OCI-LY3 (cell line): ENCODE measurements around the gene C5orf34.
"Not testable (repeated sequence)": the region's sequence is repeated elsewhere in the genome, so short reads cannot be mapped to it uniquely, and the experiment has no call there.

Source experiments
- H2AFZ ChIP-seq: fragments of 200-600, 300-600 bp; shearing (Covaris generic); 2 replicates; pipeline ENCODE4 v1.6.0; 2014; ENCODE audit warnings: antibody characterized with exemption, low read depth, low read length
- H3K27ac ChIP-seq: fragments of 200-600, 300-600 bp; sonication (generic); 2 replicates; pipeline ENCODE4 v1.5.1; 2014; ENCODE audit warnings: mild to moderate bottlenecking, low read length, moderate library complexity, mixed read lengths
- H3K27me3 ChIP-seq: fragments of 200-600, 300-600 bp; sonication (generic); 2 replicates; pipeline ENCODE4 v1.6.1; 2014; ENCODE audit warnings: low read depth, low read length, mixed read lengths
- H3K36me3 ChIP-seq: fragments of 200-600, 300-600 bp; sonication (generic); replicated peaks from 2 replicates; pipeline ENCODE3; 2014; ENCODE audit warnings: low read depth, low read length, mixed read lengths
- H3K4me1 ChIP-seq: fragments of 300-600, 200-600 bp; sonication (generic); 2 replicates; pipeline ENCODE4 v1.6.1; 2014; ENCODE audit warnings: low read length, mixed read lengths
- H3K4me2 ChIP-seq: fragments of 200-600, 300-600 bp; sonication (generic); 2 replicates; pipeline ENCODE4 v1.6.1; 2014; ENCODE audit warnings: low read length, mixed read lengths
- H3K4me3 ChIP-seq: fragments of 300-600, 200-600 bp; sonication (generic); 2 replicates; pipeline ENCODE4 v1.5.1; 2014; ENCODE audit warnings: antibody characterized with exemption, mild to moderate bottlenecking, low read length, moderate library complexity
- H3K79me2 ChIP-seq: fragments of 300-600, 200-600 bp; shearing (Covaris generic); 2 replicates; pipeline ENCODE4 v1.6.1; 2014; ENCODE audit warnings: mild to moderate bottlenecking, low read length, mixed read lengths
- H3K9ac ChIP-seq: fragments of 300-600, 200-600 bp; shearing (Covaris generic); 2 replicates; pipeline ENCODE4 v1.6.0; 2014; ENCODE audit warnings: mild to moderate bottlenecking, low read length, moderate library complexity
- H3K9me3 ChIP-seq: fragments of 200-600, 300-600 bp; shearing (Covaris generic); 2 replicates; pipeline ENCODE4 v1.6.1; 2014; ENCODE audit warnings: low read length, mixed read lengths; ENCODE audit not compliant: insufficient read depth
- H4K20me1 ChIP-seq: fragments of 200-600, 300-600 bp; sonication (generic); 2 replicates; pipeline ENCODE4 v1.6.1; 2016; ENCODE audit warnings: low read length, mixed read lengths; ENCODE audit not compliant: insufficient read depth
- EZH2phosphoT487 ChIP-seq: fragments of 200-600 bp; shearing (Covaris generic); IDR thresholded peaks from 2 replicates; pipeline ENCODE4 v1.6.1; 2018; ENCODE audit warnings: antibody characterized with exemption, mixed run types, low read depth
- TF ChIP-seq, protein P1 (sequence below): fragments of 200-600, 300-600 bp; sonication (generic); IDR thresholded peaks from 2 replicates; pipeline ENCODE4 v1.5.1; 2014; ENCODE audit warnings: antibody characterized with exemption, low read length, low read depth

Gene C5orf34

DNA sequence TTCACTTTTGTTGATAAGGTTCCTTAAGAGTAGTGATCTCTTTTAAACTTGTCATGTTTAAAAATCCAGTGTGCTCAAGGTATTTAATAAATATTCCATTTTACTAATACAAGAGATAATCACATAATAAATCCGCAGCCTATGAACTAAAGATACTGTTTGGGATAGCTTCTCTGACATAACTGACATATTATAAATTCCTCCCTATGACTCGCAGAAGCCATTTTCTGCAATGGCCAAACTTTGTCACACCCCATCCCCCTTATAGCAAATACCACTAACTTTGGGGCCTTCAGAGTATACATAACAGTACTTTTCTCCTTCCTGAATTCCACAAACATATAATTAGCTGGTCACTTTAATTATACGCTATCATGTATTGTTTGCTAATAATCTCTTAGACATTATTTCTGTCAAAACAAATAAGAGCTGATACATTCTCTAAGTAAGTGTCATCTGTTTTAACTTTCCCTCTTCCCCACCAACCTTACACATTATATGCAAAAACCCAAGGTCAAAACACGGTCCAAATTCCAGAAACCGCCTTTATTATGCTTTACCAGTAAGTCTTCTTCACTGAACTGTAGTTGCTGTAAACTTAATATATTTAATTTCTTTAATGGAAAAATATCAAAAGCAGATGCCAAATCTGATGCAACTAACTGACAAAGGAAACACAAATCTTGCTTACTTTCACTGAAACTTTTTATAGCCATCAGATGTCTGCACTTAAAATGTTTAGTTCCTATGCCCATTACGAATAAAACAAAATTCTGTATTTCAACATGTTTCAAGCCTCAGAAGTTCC is 32.3 kb downstream of the C5orf34 start:
- H3K27ac ChIP-seq = peak overlapping the region; percentile 82
- no peaks in the 10 kb centered on the region for H3K36me3 ChIP-seq
- peaks cover 22% of the 10 kb centered on the region for H3K79me2 ChIP-seq
- H3K4me2 ChIP-seq = peak overlapping the region; percentile 95
- no peaks in the 10 kb centered on the region for H3K27me3 ChIP-seq
- peak overlapping the region; percentile 83 for H3K9ac ChIP-seq
- no peak for TF ChIP-seq EZH2phosphoT487
- TF ChIP-seq, protein P1, sequence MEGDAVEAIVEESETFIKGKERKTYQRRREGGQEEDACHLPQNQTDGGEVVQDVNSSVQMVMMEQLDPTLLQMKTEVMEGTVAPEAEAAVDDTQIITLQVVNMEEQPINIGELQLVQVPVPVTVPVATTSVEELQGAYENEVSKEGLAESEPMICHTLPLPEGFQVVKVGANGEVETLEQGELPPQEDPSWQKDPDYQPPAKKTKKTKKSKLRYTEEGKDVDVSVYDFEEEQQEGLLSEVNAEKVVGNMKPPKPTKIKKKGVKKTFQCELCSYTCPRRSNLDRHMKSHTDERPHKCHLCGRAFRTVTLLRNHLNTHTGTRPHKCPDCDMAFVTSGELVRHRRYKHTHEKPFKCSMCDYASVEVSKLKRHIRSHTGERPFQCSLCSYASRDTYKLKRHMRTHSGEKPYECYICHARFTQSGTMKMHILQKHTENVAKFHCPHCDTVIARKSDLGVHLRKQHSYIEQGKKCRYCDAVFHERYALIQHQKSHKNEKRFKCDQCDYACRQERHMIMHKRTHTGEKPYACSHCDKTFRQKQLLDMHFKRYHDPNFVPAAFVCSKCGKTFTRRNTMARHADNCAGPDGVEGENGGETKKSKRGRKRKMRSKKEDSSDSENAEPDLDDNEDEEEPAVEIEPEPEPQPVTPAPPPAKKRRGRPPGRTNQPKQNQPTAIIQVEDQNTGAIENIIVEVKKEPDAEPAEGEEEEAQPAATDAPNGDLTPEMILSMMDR = no peak
- H3K4me1 ChIP-seq = peaks cover 13% of the 10 kb centered on the region
- no peaks in the 10 kb centered on the region for H3K9me3 ChIP-seq
- peak overlapping the region; percentile 97 for H3K4me3 ChIP-seq
- H4K20me1 ChIP-seq = no peaks in the 10 kb centered on the region
- peak overlapping the region; percentile 90; the same call in 1 of the 2 replicates for H2AFZ ChIP-seq

DNA sequence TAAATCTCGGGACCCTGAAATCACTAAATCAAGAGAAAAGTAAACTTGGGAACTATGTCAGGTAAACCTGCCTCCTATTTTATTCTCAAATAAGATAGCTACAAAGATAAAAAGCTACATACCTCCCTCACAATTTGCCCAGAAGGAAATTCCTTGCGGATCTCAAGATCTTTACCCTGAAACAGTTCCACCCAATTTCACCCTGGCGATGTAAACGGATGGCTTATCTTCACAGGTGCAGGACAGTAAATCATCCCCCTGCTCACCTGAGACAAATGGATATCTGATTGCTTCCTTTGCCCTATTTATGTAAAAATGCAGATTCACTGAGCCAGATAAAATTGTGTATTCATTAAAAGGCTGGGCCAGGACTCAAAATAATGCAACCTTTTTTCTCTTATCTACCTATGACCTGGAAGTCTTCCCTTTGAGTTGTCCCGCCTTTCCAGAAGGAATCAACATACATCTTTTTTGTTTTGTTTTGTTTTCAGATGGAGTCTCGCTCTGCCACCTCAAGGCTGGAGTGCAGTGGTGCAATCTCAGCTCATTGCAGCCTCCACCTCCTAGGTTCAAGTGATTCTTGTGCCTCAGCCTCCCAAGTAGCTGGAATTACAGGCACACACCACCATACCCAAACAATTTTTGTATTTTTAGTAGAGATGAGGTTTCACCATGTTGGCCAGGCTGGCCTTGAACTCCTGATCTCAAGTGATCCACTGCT is 45.1 kb downstream of the C5orf34 start:
- Histone ChIP-seq H2AFZ (no peak overlapping the region), H3K9ac (no peak overlapping the region), H4K20me1 (no peaks in the 10 kb centered on the region), H3K4me1 (no peaks in the 10 kb centered on the region), H3K79me2 (no peaks in the 10 kb centered on the region), H3K27me3 (no peaks in the 10 kb centered on the region), H3K27ac (no peak overlapping the region), H3K4me3 (no peak overlapping the region), H3K36me3 (peaks cover 8% of the 10 kb centered on the region), H3K9me3 (no peaks in the 10 kb centered on the region; the same call in 1 of the 2 replicates), H3K4me2 (no peak overlapping the region)
- TF ChIP-seq, protein P1 = no peak
- no peak for TF ChIP-seq EZH2phosphoT487

DNA sequence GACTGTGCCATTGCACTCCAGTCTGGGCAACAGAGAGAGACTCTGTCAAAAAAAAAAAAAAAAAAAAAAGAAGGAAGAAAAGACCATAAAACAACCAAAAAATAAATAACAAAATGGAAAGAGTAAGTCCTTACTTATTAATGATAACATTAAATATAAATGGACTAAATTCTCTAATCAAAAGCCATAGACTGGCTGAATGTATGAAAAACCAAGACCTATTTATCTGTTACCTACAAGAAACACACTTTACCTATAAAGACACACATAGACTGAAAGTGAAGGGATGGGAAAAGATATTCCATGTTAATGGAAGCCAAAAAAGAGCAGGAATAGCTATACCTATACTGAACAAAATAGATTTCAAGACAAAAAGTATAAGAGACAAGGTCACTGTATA is 47.8 kb downstream of the C5orf34 start:
- Histone ChIP-seq H3K4me1 (no peaks in the 10 kb centered on the region), H3K27ac (no peak overlapping the region), H3K79me2 (no peaks in the 10 kb centered on the region), H3K9me3 (no peaks in the 10 kb centered on the region; the same call in 1 of the 2 replicates), H3K27me3 (no peaks in the 10 kb centered on the region), H3K4me3 (no peak overlapping the region), H2AFZ (no peak overlapping the region), H3K9ac (no peak overlapping the region), H3K4me2 (no peak overlapping the region), H4K20me1 (no peaks in the 10 kb centered on the region), H3K36me3 (peaks cover 8% of the 10 kb centered on the region)
- TF ChIP-seq, protein P1 = no peak
- TF ChIP-seq EZH2phosphoT487 = no peak

DNA sequence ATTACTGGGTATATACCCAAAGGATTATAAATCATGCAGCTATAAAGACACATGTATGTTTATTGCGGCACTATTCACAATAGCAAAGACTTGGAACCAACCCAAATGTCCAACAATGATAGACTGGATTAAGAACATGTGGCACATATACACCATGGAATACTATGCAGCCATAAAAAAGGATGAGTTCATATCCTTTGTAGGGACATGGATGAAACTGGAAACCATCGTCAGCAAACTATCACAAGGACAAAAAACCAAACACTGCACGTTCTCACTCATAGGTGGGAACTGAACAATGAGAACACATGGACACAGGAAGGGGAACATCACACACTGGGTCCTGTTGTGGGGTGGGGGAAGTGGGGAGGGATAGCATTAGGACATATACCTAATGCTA is 49.5 kb downstream of the C5orf34 start:
- not testable (repeated sequence) for H3K4me1 ChIP-seq, H3K9ac ChIP-seq, H3K9me3 ChIP-seq, H3K4me3 ChIP-seq, H3K27ac ChIP-seq, H4K20me1 ChIP-seq, H3K4me2 ChIP-seq, H2AFZ ChIP-seq, H3K36me3 ChIP-seq, H3K79me2 ChIP-seq, H3K27me3 ChIP-seq
